Activated CD4-positive, alpha-beta memory T cell treated with anti-CD3 and anti-CD28 coated beads for 36 hours (primary cell): ENCODE data around the gene FAM163A. TPM values are rescaled to one million over a fixed set of nuclear protein-coding genes. Genes with fewer than 3 reads are reported as not detected.

Experiments used
- total RNA-seq, 2 experiments: library from RNA; stranded (reverse); gene quantifications; one replicate each; pipeline ENCODE4 v1.2.3, GENCODE V29; 2021

The FAM163A gene
- total RNA-seq, 2 experiments from 2014 or later = not detected

Other genes starting within 250 kb of the FAM163A start
- not detected for gene NPHS2, start 167.3 kb upstream of the FAM163A start, total RNA-seq
- not detected for gene TDRD5, start 151.5 kb upstream of the FAM163A start, total RNA-seq
- 10 to 100 TPM; 42.3 to 45.9 TPM for gene TOR1AIP2, start 134.5 kb downstream of the FAM163A start, total RNA-seq
- 10 to 100 TPM; 57.4 to 57.7 TPM for gene TOR1AIP1, start 139.0 kb downstream of the FAM163A start, total RNA-seq
- gene CEP350, start 211.5 kb downstream of the FAM163A start, total RNA-seq = 10 to 100 TPM; 31.7 to 34.2 TPM